Measurements from ENCODE around the gene EPB41L2.
"Not testable (repeated sequence)": the region's sequence is repeated elsewhere in the genome, so short reads cannot be mapped to it uniquely, and the experiment has no call there.

EPB41L2 gene

DNA sequence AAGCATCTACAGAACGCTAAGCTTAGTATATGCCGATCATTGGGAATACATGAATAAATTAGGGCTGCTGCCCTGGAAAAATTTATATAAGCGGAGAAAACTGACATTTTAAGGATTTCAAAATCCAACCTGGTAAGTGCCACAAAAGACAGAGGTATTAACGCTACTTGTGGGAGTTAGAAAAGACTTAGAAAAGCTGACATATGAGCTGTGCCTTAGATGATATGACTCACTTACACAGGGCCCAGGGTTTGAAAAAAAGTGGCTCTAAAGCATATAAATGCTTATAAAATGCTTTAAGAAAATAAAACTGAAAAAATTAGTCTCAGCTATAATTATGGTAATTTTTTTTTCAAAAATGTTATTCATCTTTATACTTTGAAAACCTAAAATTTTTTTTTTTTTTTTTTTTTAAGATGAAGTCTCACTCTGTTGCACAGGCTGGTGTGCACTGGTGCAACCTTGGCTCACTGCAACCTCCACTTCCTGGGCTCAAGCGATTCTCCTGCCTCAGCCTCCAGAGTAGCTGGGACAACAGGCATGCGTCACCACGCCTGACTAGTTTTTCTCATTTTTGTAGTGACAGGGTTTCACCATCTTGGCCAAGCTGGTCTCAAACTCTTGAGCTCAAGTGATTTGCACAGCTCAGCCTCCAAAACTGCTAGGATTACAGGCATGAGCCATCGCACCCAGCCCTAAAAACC lies 25.7 kb downstream of the EPB41L2 start:
- DNase-seq (ENCODE audit: low read depth, low spot score) = no peak

DNA sequence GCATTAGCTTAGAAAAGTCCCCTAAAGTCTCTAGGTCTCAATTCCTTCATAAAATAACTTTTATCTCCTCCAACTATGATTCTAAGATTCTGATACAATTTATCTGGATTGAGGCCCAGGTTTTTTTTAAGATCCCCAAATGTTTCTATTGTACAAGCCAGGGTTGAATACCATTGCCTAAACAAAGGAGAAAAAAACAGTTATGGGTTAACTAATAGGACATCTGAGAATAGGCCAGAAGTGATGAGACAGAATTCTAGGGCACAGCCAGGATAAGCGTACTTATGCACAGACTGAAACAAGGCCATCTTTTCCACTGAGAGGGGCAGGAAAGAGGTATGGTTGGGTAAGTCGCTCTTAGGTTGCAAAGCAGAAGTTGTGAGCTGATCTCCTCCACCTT lies 26.4 kb downstream of the EPB41L2 start:
- DNase-seq (ENCODE audit: low read depth, low spot score) = no peak

GRCh38 chr6:131036143-131036542 lies 26.9 kb downstream of the EPB41L2 start:
- DNase-seq (ENCODE audit: low read depth, low spot score) = no peak

GRCh38 chr6:131035582-131035981 lies 27.5 kb downstream of the EPB41L2 start:
- DNase-seq (ENCODE audit: low read depth, low spot score) = no peak

- DNase-seq (ENCODE audit: low read depth, low spot score) = no peak
Measured at GRCh38 chr6:131033631-131034030, 29.4 kb downstream of the EPB41L2 start.

DNA sequence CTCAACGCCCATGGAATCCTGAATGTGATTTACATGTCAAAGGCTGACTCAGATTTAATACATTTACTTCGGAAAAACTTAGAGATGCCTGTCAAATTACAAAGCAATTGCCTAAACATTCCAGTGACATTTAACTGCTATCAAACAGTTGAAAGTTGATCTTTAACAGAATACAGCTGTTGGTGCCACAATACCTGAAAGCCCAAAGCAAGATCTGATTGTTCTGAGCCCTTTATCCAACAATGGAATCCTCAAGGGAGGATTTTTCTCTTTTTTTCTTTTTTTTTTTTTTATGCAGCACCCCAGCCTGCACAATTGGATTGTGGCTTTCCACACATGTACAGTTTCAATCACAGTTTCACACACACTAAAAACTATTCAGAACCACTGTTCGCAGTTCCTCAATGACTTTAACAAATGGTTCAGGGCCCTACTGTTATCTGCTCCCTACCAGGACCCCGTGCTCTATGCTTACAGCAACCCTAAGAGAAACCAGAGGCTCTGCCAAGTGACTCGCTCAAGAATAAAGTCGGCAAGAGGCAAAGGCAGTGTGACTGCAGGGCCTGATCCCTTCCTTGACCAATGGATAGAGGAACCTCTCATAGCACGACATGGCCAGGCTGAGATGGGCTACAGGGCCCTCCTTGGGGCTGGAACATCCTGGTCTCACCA lies 33.3 kb downstream of the EPB41L2 start:
- DNase-seq (ENCODE audit: low read depth, low spot score) = peak; percentile 5

DNA sequence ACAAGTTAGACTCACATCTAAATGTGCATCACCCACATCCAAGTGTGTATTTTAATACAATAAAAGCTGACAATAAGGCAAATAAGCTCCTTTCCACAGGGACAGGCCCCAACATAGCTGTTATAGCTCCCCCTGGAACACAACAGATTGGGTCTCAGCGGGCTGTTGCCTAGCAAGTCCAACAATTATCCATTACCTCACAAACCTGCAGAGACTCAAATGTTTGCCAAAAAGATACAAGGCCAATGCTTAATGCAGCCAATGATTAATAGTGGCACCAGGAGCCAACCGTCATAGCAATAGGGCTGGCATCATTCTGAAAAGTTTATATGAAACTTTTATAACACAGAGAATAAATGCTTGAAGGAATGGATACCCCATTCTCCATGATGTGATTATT lies 35.7 kb downstream of the EPB41L2 start:
- no peak for DNase-seq (ENCODE audit: low read depth, low spot score)

DNA sequence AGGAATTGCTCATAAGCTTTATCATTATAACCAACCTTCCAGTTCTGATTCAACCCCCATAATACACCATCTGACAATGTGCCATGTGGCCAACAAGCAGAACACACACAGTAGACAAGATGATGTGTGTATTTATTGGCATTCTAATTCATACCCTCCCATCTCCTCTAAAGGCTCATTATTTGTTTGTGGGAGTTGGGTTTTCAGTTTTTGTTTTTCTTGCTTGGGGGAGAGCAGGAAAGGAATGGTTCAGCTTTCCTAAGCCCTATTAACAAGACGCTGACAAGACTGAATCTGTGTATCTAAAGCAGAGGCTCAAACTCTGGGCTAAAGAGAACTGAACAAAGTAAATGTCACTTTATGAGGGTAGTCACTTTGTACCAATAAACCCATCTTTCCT lies 36.8 kb downstream of the EPB41L2 start:
- DNase-seq (ENCODE audit: low read depth, low spot score) = no peak

DNA sequence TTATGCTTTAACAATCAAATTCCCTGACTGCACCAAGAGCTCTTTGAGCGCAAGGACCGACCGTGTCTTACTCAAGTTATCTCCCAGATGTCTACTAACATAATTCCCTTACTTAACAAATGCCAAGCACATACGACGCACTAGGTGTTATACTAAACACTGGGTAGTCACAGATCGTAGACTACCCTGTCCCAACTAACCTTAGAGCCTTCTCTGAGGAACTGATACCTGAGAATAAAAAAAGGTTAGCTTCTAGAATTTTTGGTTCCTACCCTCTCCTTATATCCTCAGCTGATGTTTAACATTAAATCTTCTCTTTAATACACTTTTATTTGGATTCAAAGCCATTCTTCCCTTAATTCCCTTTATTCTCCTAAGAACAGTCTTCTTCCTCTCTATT lies 38.5 kb downstream of the EPB41L2 start:
- DNase-seq (ENCODE audit: low read depth, low spot score) = no peak

- DNase-seq (ENCODE audit: low read depth, low spot score) = no peak
Measured at GRCh38 chr6:131023834-131024504, 39.1 kb downstream of the EPB41L2 start.

- DNase-seq (ENCODE audit: low read depth, low spot score) = no peak
Measured at GRCh38 chr6:131022691-131023090, 40.4 kb downstream of the EPB41L2 start.

DNA sequence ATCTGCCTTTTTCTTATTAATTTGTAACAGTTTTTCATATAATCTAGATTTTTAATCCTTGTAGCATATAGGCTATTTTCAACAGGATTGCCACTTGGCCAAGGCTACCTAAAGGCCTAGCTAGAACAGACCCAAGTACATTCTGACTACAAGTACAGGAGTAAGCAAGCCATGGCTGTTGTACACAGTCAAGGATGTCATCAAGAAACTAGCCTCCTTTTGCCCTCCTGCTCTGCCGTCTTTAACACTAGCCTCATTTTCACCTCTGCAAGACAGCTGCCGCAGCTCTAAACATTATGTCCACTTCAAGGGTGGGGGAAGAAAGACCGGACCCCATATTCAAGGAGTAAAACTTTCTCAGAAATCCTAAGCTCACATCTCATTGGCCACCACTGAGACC lies 45.1 kb downstream of the EPB41L2 start:
- DNase-seq (ENCODE audit: low read depth, low spot score) = no peak

- DNase-seq (ENCODE audit: low read depth, low spot score) = no peak
Measured at GRCh38 chr6:131015630-131016263, 47.3 kb downstream of the EPB41L2 start.

DNA sequence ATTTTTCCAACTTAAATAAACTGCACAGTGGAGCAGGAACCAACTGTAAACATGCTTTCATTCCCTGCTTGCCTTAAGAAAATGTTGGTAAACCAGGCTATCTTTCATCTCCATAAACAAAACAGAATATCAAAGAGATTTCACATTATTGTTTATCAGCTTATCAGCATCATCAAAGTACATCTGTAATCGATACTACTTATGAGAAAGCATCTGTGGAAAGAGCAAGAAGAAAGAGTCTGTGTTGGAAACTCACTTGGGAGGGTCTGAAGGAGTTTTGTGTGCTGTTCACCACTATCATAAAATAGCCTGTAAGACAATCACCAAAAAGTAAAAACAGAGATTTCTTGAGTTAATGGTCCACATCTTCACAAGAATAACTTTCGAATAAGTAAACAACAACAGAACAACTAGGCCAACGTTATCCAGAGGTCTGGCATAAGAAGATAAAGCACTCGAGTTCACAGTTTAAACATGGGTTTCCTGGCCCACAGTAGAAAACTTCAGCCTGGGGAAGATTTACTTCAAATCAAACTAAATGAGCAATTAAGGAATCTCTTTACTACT lies 47.9 kb downstream of the EPB41L2 start:
- DNase-seq (ENCODE audit: low read depth, low spot score) = no peak

DNA sequence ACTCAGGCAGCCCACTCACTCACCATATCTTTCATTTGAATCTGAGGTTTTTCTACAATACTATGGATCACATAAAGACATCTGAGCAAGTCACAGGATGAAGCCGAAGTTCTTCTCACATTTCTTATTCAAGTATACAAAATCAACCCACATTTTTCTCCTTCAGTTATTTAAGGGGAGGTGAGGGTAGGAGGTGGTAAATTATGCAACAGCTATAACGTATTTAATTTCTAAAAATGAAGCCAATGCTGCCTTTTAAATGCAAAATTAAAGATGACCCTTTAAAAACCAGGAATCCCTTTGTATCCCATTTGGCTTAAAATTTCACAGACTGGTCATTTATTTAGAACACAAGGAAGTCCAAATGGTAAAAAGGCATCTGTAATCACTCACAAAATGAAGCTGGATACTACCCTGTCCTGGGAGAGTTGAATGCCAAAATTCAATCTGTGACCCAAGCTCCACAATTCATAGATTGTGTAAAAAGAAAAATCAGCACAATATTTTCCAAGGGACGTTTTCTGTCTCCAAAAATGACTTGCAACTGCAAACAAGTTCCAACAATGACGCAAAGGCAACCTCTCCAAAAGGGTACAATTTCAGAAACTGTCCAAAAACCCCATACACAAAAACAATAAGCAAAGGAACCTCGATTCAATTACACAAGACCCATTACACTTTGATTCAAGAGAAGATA lies 48.8 kb downstream of the EPB41L2 start:
- no peak for DNase-seq (ENCODE audit: low read depth, low spot score)

GRCh38 chr6:131013495-131013894 lies 49.5 kb downstream of the EPB41L2 start:
- no peak for DNase-seq (ENCODE audit: low read depth, low spot score)

GRCh38 chr6:131009790-131010189 lies 53.3 kb downstream of the EPB41L2 start:
- no peak for DNase-seq (ENCODE audit: low read depth, low spot score)

DNA sequence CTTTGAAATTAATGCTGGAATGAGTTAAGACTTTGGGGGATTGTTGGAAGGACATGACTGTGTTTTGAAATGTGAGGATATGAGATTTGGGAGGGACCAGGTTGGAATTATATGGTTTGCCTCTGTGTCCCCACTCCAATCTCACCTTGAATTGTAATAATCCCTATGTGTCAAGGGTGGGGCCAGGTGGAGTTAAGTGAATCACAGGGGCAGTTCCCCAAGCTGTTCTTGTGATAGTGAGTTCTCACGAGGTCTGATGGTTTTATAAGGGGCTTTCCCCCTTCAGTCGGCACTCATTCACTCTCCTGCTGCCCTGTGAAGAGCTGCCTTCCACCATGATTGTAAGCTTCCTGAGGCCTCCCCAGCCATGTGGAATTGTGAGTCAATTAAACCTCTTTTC lies 54.1 kb downstream of the EPB41L2 start:
- not testable (repeated sequence) for DNase-seq (ENCODE audit: low read depth, low spot score)

- DNase-seq (ENCODE audit: low read depth, low spot score) = not testable (repeated sequence)
Measured at GRCh38 chr6:131007964-131008363, 55.1 kb downstream of the EPB41L2 start.

- no peak for DNase-seq (ENCODE audit: low read depth, low spot score)
Measured at GRCh38 chr6:131007286-131007685, 55.8 kb downstream of the EPB41L2 start.

DNA sequence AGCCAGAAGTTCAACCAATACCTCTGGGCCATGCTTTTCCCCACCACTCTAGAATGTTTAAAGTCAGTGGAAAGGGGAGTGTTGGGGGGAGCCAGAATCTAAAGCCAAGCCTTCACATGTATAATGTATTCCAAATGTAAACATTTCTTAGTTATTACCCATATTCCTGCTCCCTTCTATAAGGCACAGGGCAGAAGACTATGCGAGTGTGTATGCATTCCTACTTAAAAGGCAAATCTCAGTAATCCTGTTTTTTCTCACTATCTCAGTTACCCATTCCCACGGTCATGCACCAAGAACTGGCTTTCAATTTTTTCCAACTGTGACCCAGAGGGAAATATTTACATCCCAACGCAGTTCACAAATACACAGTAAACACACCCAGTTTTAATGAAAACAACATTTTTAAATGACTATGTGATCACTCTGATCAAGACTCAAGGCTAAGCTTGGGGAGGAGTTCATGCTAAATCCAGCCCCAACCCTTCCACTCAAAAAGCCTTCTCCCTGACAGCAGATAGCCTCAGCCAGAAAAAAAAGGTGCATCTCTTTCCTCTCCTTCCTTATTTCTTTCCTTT lies 57.5 kb downstream of the EPB41L2 start:
- no peak for DNase-seq (ENCODE audit: low read depth, low spot score)
